ENCODE data around the gene OTOGL.
"Not testable (repeated sequence)": the region's sequence is repeated elsewhere in the genome, so short reads cannot be mapped to it uniquely, and the experiment has no call there.

OTOGL gene

GRCh38 chr12:80291108-80291754, 191.9 kb downstream of the OTOGL start:
- DNase-seq, result no peak

GRCh38 chr12:80293347-80293746, 194.0 kb downstream of the OTOGL start:
- no peak for DNase-seq

GRCh38 chr12:80293759-80294158, 194.4 kb downstream of the OTOGL start:
- DNase-seq, result no peak

GRCh38 chr12:80299219-80299618, 199.9 kb downstream of the OTOGL start:
- no peak for DNase-seq

- no peak for DNase-seq
Measured at GRCh38 chr12:80299976-80300375, 200.6 kb downstream of the OTOGL start.

- not testable (repeated sequence) for DNase-seq
Measured at GRCh38 chr12:80307436-80307835, 208.1 kb downstream of the OTOGL start.

- no peak for DNase-seq
Measured at GRCh38 chr12:80313209-80313608, 213.9 kb downstream of the OTOGL start.

- no peak for DNase-seq
Measured at GRCh38 chr12:80314741-80315140, 215.4 kb downstream of the OTOGL start.

GRCh38 chr12:80316222-80316621, 216.9 kb downstream of the OTOGL start:
- no peak for DNase-seq

- no peak for DNase-seq
Measured at GRCh38 chr12:80317307-80317706, 218.0 kb downstream of the OTOGL start.

- no peak for DNase-seq
Measured at GRCh38 chr12:80317899-80318298, 218.6 kb downstream of the OTOGL start.

- DNase-seq, result no peak
Measured at GRCh38 chr12:80320121-80320678, 220.9 kb downstream of the OTOGL start.

- no peak for DNase-seq
Measured at GRCh38 chr12:80321653-80322052, 222.3 kb downstream of the OTOGL start.

GRCh38 chr12:80325167-80325959, 226.0 kb downstream of the OTOGL start:
- DNase-seq, result no peak

- no peak for DNase-seq
Measured at GRCh38 chr12:80332827-80333226, 233.5 kb downstream of the OTOGL start.

- no peak for DNase-seq
Measured at GRCh38 chr12:80352474-80352873, 253.1 kb downstream of the OTOGL start.

- no peak for DNase-seq
Measured at GRCh38 chr12:80353254-80353653, 253.9 kb downstream of the OTOGL start.

- no peak for DNase-seq
Measured at GRCh38 chr12:80356097-80356496, 256.8 kb downstream of the OTOGL start.

GRCh38 chr12:80359703-80360102, 260.4 kb downstream of the OTOGL start:
- no peak for DNase-seq

GRCh38 chr12:80364056-80364455, 264.7 kb downstream of the OTOGL start:
- DNase-seq, result no peak

- DNase-seq, result no peak
Measured at GRCh38 chr12:80373666-80374065, 274.3 kb downstream of the OTOGL start.

GRCh38 chr12:80374615-80375014, 275.3 kb downstream of the OTOGL start:
- DNase-seq, result no peak

GRCh38 chr12:80377140-80377794, 277.9 kb downstream of the OTOGL start:
- no peak for DNase-seq

Measured in right kidney (tissue), 1 donor.